Measurements from ENCODE around the gene IL1RAPL1.

Gene IL1RAPL1

DNA sequence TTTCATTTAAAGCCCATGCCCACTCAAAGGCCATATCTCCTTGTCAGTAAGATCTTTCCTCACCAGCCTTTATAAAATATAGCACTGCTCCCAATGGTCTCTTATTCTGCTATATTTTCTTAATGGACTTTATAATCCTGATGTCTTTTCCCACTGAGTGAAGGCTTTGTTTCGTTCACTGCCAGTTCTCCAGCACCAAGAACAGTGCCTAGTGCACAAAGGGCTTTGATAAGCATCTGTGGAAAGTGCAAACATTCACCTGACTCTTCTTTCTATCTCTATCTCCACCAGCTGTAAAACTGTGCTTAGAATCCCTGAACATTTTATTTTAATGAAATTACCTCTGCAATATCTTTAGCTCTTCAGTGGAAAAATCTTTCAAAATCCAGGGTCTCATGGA lies 1054.2 kb downstream of the IL1RAPL1 start:
- Histone ChIP-seq H3K27ac (no peak overlapping the region), H3K9me3 (no peaks in the 10 kb centered on the region), H3K4me3 (ENCODE audit: low read depth in 1 of 2, low read length in 1 of 2) (no peak overlapping the region), H3K36me3 (no peaks in the 10 kb centered on the region), H3K27me3 (no peaks in the 10 kb centered on the region), H3K4me1 (ENCODE audit: control insufficient read depth in 1 of 2, insufficient read depth in 1 of 2, low read depth in 1 of 2, low read length in 1 of 2) (no peaks in the 10 kb centered on the region)
- TF ChIP-seq, protein P1, sequence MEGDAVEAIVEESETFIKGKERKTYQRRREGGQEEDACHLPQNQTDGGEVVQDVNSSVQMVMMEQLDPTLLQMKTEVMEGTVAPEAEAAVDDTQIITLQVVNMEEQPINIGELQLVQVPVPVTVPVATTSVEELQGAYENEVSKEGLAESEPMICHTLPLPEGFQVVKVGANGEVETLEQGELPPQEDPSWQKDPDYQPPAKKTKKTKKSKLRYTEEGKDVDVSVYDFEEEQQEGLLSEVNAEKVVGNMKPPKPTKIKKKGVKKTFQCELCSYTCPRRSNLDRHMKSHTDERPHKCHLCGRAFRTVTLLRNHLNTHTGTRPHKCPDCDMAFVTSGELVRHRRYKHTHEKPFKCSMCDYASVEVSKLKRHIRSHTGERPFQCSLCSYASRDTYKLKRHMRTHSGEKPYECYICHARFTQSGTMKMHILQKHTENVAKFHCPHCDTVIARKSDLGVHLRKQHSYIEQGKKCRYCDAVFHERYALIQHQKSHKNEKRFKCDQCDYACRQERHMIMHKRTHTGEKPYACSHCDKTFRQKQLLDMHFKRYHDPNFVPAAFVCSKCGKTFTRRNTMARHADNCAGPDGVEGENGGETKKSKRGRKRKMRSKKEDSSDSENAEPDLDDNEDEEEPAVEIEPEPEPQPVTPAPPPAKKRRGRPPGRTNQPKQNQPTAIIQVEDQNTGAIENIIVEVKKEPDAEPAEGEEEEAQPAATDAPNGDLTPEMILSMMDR (IDR thresholded peaks at IDR 0.05): no peak

DNA sequence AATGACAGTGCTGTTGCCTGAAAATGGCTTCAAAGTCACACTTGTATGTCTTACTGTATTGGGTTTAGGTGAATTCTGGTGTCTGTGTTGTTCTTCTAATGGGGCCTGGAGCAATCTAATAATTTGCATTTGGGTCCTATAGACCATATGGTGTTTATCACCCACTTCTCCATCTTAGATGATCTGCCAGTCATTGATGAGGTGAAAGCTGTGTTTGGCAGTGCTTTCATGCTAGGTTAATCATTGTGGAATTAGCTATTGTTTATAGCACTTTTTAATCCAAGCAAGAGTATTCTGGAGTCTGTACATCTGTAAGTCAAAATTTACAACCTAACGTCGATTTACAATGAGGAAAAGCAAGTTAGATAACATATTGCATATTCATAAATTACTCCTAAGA lies 1055.9 kb downstream of the IL1RAPL1 start:
- no peak overlapping the region for H3K4me3 ChIP-seq (ENCODE audit: low read depth in 1 of 2, low read length in 1 of 2)
- H3K4me1 ChIP-seq (ENCODE audit: control insufficient read depth in 1 of 2, insufficient read depth in 1 of 2, low read depth in 1 of 2, low read length in 1 of 2): no peaks in the 10 kb centered on the region
- no peaks in the 10 kb centered on the region for H3K9me3 ChIP-seq
- TF ChIP-seq, protein P1 (IDR thresholded peaks at IDR 0.05): no peak
- no peaks in the 10 kb centered on the region for H3K27me3 ChIP-seq
- no peak overlapping the region for H3K27ac ChIP-seq
- no peaks in the 10 kb centered on the region for H3K36me3 ChIP-seq

DNA sequence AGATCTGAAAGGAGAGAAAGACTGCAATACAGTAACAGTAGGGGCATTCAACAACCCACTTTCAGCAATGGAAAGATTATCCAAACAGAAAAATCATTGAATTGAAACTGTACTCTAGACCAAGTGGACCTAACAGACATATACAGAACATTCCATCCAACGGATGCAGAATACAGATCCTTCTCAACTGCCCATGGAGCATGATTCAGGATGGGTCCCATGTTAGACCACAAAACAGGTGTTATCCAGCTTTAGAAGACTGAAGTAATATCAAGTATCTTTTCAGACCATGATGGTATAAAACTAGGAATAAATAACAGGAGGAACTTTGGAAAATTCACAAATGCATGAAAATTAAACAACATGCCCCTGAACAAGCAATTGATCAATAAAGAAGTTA lies 1060.9 kb downstream of the IL1RAPL1 start:
- Histone ChIP-seq H3K4me3 (ENCODE audit: low read depth in 1 of 2, low read length in 1 of 2) (no peak overlapping the region), H3K27ac (no peak overlapping the region), H3K4me1 (ENCODE audit: control insufficient read depth in 1 of 2, insufficient read depth in 1 of 2, low read depth in 1 of 2, low read length in 1 of 2) (no peaks in the 10 kb centered on the region), H3K27me3 (no peaks in the 10 kb centered on the region), H3K9me3 (no peaks in the 10 kb centered on the region), H3K36me3 (no peaks in the 10 kb centered on the region)
- TF ChIP-seq, protein P1 (IDR thresholded peaks at IDR 0.05): no peak

DNA sequence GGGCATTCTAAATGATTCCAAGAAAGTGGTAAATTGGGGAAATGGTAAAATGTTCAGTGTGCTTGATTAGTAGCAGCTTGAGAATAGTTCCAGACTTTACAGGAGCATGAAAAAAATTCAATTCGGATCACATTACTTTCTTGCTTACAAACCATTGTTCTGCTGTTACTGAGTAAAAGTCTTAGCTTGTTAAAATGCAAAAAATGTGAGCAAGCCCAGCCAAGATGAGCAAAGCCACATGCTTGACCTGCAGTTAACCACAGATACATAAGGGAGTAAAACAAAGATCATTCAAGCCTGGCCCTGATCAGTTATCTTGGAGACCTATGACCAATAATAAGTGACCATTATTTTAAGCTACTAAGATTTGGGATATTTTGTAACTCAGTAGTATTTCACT lies 1065.2 kb downstream of the IL1RAPL1 start:
- TF ChIP-seq, protein P1 (IDR thresholded peaks at IDR 0.05): no peak
- Histone ChIP-seq H3K27me3 (no peaks in the 10 kb centered on the region), H3K4me3 (ENCODE audit: low read depth in 1 of 2, low read length in 1 of 2) (no peak overlapping the region), H3K36me3 (no peaks in the 10 kb centered on the region), H3K9me3 (no peaks in the 10 kb centered on the region), H3K4me1 (ENCODE audit: control insufficient read depth in 1 of 2, insufficient read depth in 1 of 2, low read depth in 1 of 2, low read length in 1 of 2) (no peaks in the 10 kb centered on the region), H3K27ac (no peak overlapping the region)

DNA sequence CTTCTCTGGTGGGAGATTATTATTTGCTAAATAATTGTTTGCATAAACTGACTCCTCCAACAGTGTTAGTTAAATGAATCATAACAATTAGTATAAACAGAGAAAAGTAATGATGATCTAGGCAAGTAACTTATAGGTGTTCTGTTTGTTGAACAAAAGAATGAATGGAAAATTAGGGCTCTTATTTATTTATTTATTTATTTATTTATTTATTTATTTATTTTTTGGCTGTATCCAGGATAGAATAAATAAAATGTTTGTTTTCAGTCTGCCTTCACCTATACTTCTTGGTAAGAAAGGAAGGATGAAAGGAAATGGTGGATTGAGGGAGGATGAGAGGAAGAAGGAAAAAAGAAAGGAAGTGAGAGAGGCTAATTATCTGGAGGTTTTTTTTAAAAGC lies 1066.5 kb downstream of the IL1RAPL1 start:
- H3K9me3 ChIP-seq: no peaks in the 10 kb centered on the region
- H3K4me1 ChIP-seq (ENCODE audit: control insufficient read depth in 1 of 2, insufficient read depth in 1 of 2, low read depth in 1 of 2, low read length in 1 of 2): no peaks in the 10 kb centered on the region
- H3K36me3 ChIP-seq: no peaks in the 10 kb centered on the region
- TF ChIP-seq, protein P1 (IDR thresholded peaks at IDR 0.05): no peak
- H3K27me3 ChIP-seq: no peaks in the 10 kb centered on the region
- no peak overlapping the region for H3K27ac ChIP-seq
- H3K4me3 ChIP-seq (ENCODE audit: low read depth in 1 of 2, low read length in 1 of 2): no peak overlapping the region

DNA sequence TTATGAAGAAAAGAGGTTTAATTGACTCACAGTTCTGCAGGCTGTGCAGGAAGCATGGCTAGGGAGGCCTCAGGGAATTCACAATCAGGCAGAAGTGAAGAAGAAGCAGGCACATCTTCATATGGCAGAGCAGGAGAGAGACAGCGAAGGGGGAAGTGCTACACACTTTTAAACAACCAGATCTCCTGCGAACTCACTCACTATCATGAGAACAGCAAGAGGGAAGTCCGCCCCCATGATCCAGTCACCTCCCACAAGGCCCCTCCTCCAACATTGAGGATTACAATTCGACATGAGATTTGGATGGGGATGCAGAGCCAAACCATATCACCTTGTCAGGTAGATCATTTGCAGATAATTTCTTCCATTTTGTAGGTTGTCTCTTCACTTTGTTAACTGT lies 1072.7 kb downstream of the IL1RAPL1 start:
- TF ChIP-seq, protein P1 (IDR thresholded peaks at IDR 0.05): no peak
- Histone ChIP-seq H3K27ac (no peak overlapping the region), H3K27me3 (no peaks in the 10 kb centered on the region), H3K36me3 (no peaks in the 10 kb centered on the region), H3K4me3 (ENCODE audit: low read depth in 1 of 2, low read length in 1 of 2) (no peak overlapping the region), H3K9me3 (no peaks in the 10 kb centered on the region), H3K4me1 (ENCODE audit: control insufficient read depth in 1 of 2, insufficient read depth in 1 of 2, low read depth in 1 of 2, low read length in 1 of 2) (no peaks in the 10 kb centered on the region)

All from neutrophil (primary cell).